CD1c-positive myeloid dendritic cell (primary cell): ENCODE results near the gene TMEM254.
"Not testable (repeated sequence)": the region's sequence is repeated elsewhere in the genome, so short reads cannot be mapped to it uniquely, and the experiment has no call there.

ENCODE experiments used
- DNase-seq: peaks from one replicate; pipeline ENCODE4 v3.0.0-alpha.2; 2016; ENCODE audit errors: extremely low spot score

Gene TMEM254

DNA sequence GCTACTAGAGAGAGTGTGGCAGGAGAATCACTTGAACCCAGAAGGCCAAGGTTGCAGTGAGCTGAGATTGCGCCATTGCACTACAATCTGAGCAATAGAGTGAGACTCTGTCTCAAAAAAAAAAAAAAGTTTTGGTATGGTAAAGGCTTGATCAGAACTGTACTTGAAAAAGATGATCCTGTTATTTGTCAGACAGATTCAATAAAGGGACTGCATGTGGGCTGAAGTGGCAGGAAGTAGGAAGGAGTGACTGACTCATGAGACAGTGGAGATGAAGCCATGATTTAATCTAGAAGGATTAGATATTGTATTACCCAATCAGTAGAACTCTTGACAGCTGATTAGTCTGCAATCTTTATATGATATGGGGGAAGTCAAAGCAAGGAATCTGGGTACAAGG lies 2.7 kb upstream of the TMEM254 start:
- DNase-seq = peak; percentile 10

GRCh38 chr10:80077869-80078447 lies 507 bp upstream of the TMEM254 start:
- no peak for DNase-seq

GRCh38 chr10:80079312-80079719 lies 851 bp downstream of the TMEM254 start:
- no peak for DNase-seq

DNA sequence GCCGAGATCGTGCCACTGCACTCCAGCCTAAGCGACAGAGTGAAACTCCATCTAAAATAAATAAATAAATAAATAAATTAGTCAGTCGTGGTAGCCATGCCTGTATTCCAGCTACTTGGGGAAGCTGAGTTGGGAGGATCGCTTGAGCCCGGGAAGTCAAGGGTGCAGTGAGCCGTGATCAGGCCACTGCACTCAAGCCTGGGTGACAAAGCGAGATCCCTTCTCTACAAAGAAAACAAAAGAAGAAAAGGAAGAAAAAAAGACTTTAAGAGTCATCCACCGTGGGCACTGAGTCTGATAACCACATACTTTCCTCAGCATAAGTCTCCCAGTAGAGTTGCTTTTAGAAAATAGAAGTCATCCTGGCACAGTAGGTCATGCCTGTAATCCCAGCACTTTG lies 2.6 kb downstream of the TMEM254 start:
- DNase-seq = no peak

DNA sequence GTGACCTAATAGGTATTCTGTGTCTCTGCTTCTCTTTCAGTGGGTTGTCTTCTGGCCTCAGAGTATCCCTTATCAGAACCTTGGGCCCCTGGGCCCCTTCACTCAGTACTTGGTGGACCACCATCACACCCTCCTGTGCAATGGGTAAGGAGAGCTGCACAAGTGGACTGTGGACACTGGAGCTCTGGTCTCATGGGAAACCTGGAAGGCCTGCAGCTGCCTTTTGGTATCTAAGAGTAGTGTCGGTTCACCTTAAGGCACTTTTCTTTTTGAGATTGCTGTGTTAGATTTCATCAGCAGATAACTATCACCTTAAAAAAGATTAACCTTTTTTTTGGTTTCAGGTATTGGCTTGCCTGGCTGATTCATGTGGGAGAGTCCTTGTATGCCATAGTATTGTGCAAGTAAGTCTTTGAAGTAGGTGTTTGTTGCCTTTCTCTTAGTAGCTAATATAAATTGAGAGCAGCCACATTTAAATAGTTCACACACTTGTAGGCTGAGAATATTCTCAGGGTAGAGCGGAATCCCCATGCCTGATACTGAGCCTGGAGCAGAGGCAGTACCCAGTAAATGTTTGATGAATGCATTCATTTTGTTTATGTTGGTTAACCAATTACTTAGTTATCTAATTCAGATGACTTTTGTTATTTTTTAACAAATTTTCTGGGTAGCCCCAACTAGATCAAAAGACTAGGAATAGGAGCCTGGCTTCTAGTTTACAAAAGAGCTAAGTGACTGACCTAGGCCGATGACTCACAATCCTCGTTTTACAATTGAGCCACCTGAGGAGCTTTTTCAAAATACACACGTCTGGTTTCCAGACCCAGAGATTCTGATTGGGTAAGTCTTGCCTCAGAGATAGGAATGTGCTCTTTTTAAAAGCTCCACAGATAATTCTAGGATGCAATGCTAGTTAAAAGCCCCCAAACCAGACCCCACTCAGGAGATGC lies 3.6 kb downstream of the TMEM254 start:
- DNase-seq = no peak

GRCh38 chr10:80090121-80090520 lies 11.7 kb downstream of the TMEM254 start:
- no peak for DNase-seq

DNA sequence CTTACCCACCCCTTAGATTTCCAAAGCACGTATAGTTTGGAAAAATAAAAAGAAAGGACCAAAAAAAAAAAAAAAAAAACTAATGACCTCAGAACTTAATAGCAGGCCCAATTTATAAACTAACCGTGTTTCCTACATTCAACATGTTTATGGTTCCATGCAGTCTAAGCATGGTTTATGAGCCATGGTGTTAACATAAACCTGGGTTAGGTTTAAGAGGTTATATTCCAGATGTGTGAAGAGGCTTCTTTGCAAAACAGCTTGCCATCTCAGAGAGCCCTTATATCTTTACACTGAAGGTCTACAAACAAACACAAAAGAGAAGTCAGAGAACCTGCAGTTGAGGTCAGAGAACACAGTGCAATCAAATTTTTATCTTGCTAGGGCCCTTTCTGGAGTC lies 15.8 kb downstream of the TMEM254 start:
- no peak for DNase-seq

DNA sequence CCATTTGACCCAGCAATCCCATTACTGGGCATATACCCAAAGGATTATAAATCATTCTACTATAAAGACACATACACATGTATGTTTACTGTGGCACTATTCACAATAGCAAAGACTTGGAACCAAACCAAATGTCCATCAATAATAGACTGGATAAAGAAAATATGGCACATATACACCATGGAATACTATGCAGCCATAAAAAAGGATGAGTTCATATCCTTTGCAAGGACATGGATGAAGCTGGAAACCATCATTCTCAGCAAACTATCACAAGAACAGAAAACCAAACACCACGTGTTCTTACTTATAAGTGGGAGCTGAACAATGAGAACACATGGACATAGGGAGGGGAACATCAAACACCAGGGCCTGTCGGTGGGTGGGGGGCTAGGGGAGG lies 19.8 kb downstream of the TMEM254 start:
- not testable (repeated sequence) for DNase-seq

GRCh38 chr10:80099295-80099694 lies 20.8 kb downstream of the TMEM254 start:
- DNase-seq = not testable (repeated sequence)

DNA sequence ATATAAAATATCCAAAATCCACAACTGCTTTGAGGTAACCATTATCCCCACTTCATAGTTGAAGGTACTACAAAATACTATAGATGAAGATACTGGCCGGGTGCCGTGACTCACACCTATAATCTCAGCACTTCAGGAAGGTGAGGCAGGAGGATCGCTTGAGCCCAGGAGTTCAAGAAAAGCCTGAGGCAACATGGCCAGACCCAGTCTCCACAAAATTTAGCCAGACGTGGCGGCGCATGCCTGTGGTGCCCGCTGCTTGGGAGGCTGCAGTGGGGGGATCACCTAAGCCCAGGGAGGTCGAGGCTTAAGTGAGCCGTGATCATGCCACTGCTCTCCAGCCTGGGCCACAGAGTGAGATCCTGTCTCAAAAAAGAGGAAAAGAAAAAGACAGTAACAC lies 21.7 kb downstream of the TMEM254 start:
- no peak for DNase-seq

DNA sequence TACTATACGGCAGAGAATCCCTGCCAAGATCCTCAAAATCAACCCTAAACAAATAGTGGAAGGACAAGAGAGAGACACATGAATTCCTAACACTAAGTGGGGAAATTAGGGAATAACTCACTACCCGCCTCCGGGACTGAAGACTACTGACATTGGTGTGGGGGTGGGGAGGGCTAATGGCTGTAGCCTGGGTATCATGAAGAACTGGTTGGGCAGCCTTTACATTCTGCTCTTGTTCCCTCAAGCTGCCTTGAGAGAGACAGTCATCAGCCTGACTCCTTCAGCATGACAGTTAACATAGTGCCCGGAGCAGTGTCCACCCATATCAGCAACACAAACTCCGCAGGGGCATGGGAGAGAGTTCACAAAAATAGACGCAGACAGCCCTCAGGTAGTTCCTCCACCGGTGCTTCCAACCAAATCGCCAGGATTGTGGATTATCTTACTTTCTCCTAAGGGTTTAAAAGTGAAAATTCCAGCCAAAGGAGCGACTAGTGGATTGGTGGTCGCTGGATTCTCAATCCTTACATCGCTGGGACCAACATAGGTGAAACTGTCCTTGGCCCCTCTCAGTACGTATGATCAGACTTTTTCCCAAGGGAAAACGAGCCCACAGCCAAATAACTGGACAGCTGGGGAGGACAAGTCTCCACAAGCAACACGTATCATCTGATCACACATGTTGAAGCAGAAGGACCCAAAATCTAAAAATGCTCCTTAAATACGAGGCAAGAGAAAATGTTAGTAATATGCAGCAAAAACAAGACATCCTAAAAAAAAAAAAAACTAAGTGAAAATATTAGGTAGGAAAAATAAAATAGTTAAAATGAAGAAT lies 22.6 kb downstream of the TMEM254 start:
- DNase-seq = no peak

DNA sequence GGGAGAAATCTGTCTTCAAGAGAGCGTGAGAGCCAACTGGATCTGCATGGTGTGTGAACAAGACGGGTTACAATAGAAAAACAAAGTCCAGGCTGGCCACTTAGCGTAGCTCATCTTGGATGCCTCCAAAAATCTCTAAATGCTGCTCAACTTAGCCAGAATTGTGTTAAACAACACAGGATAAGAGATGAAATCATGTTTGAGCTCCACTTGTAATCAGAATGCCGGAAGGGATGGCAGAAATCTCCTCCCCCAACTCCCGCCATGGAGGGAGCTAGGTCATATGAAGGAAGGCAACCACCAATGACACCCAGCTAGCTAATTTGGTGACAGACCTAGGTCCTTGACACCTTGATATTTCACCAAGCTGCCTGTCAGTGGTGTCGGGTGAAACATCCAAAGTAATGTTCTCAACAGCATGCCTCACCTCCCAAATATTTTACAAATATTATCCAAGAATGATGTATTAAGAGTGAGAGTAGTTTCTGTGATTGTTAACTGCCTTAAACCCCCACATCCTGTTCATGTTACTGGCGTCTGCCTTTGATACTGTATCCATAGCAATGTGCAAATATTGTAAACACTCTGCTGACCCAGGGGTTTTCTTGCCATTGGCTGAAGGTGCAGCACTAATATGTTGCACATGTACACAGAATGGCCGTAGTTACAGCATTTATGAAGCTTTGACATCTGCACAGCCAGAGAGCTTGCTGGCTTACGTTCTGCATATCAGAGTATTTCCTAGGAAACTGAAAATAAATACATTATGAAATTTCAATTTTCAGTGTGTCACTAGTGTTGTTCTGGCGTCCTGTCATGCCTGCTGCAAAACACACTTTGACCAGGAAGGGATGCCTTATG lies 25.8 kb downstream of the TMEM254 start:
- no peak for DNase-seq

DNA sequence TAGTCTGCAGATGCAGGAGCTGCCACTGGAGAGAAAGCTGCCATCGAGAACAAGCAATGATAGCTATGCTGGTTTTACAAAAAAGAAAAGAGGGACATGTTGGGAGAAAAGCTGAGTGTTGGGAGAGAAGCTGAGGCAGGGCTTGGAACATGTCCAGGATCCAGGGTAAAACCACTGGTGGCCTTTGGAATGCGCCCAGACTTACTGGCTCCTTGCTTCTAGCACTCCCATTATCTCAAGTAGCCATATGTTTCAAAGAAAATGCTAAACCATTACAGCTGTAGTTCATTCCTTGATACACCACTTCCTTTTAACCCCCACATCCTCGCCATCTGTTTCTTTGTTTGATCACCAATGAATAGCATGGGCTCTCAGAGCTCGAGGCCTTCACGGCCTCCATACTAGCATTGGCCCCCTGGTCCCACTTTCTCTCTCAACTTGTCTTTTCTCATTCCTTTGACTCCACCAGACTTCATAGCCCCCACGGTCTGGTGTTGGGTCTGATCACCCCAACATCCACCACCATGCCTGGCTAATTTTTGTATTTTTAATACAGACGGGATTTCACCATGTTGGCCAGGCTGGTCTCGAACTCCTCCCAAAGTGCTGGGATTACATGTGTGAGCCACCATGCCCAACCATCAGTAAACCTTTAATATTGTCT lies 30.2 kb downstream of the TMEM254 start:
- DNase-seq = no peak

- DNase-seq = no peak
Observed at GRCh38 chr10:80110986-80111385, 32.5 kb downstream of the TMEM254 start.

DNA sequence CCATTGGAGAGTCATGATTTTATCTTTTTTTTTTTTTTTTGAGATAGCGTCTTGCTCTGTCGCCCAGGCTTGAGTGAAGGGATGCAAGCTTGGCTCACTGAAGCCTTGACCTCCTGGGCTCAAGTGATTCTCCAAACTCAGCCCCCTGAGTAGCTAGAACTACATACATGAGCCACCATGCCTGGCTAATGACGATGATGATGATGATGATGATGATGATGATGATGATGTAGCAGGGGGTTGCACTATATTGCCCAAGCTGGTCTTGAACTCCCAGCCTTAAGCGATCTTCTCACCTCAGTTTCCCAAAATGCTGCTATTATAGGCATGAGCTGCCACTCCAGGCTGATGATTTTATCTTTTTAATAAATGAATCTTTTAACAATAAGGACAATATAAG lies 40.2 kb downstream of the TMEM254 start:
- no peak for DNase-seq

DNA sequence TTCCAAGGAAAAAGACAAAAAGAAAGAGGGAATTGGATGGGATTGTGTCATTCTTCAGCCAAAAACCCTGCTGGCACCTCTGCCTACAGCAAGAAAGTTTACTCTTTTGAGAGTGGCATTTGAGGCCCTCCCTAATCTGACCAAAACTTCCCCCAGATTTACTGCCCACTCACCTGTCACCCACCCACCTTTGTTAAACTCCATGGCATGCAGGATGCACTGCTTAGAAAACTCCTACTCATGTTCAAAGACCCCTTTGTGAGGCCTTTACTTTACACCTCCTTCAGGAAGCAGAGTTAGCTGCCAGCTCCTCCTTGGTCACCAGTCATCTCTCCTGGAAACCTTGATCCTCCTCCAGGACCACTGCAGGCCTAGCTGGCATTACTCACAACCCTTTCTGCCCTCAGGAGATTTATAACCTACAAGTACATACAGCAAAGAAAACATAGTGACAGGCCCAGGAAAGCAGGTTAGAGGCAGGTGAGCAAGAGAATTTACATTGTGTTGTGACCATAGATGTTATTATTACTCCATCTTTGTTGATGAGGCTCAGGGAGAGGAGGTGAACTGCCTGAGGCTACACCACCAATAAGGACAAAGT lies 43.7 kb downstream of the TMEM254 start:
- no peak for DNase-seq

DNA sequence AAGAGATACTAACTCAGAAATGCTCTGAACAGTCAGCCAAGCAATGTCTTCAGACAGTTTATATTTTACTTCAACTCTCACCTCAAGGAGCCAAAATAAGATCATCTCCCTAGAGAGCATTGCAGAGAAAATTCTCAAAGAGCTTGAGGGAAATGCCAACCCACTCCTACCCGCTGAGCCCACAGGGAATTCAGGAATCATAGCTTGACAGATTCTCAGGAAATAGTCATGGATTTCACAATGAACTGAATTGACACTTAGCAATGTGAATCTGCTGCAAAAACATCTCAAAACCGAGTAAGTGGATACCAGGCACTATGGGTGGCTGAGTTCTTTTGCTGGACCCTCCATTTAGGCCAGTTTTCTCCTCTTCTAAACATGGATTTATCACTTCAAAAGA lies 44.3 kb downstream of the TMEM254 start:
- DNase-seq = no peak

DNA sequence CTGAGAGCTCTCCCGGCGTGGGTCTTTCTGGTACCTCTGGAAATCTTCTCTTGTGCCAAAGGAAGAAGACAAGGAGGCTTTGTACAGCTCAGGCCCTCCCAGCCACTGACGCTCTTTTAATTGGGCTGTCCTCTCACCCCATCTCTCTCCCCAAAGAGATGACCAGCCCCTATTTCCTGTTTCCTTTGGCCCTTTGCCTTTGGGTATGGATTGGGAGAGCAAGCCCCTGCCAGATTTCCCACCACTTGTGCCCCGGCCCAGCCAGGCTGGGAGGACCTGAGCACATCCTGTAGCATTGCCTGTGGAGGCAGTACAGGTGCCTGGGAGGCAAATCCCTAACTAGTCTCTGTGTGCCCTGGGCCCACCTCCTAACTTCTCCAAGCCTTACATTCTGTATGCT lies 48.4 kb downstream of the TMEM254 start:
- DNase-seq = no peak

GRCh38 chr10:80131499-80131901 lies 53.0 kb downstream of the TMEM254 start:
- DNase-seq = no peak

GRCh38 chr10:80132299-80133139 lies 54.1 kb downstream of the TMEM254 start, which contains the start of gene PLAC9:
TSS of gene PLAC9 (plus strand) at chr10:80132730. CDS start at chr10:80132763, 33 bp downstream.
- no peak for DNase-seq
